Mesendoderm (in vitro differentiated cells): ENCODE results near the gene IFITM2.
"Not testable (repeated sequence)": the region's sequence is repeated elsewhere in the genome, so short reads cannot be mapped to it uniquely, and the experiment has no call there.

Experiments used
- DNase-seq: peaks from one replicate; pipeline ENCODE4 v3.0.0; 2013
- H2AK5ac ChIP-seq: 2 replicates; pipeline ENCODE4 v1.6.1; 2013; ENCODE audit warnings: low read length, inconsistent platforms
- H2BK120ac ChIP-seq: 2 replicates; pipeline ENCODE4 v1.6.1; 2013; ENCODE audit warnings: low read depth, mild to moderate bottlenecking, low read length, moderate library complexity, mixed read lengths
- H2BK15ac ChIP-seq: replicated peaks from 2 replicates; pipeline ENCODE4 v1.6.1; 2013; ENCODE audit warnings: low read depth, mild to moderate bottlenecking, moderate library complexity
- H2BK5ac ChIP-seq: 2 replicates; pipeline ENCODE4 v1.6.1; 2013; ENCODE audit warnings: low read length, inconsistent platforms
- H3K18ac ChIP-seq: 2 replicates; pipeline ENCODE4 v1.6.1; 2013; ENCODE audit warnings: mild to moderate bottlenecking, low read length, mixed read lengths
- H3K23ac ChIP-seq: one replicate; pipeline ENCODE4 v1.6.1; 2013; ENCODE audit warnings: low read length
- H3K27ac ChIP-seq: 2 replicates; pipeline ENCODE4 v1.5.1; 2013; ENCODE audit warnings: low read depth, mild to moderate bottlenecking, inconsistent platforms, low read length, moderate library complexity
- H3K27me3 ChIP-seq: 2 replicates; pipeline ENCODE4 v1.6.1; 2013; ENCODE audit warnings: low read length, control low read depth, mild to moderate bottlenecking, inconsistent platforms; ENCODE audit not compliant: insufficient read depth, poor library complexity
- H3K36me3 ChIP-seq: 2 replicates; pipeline ENCODE4 v1.6.1; 2013; ENCODE audit warnings: low read length, inconsistent platforms; ENCODE audit not compliant: control insufficient read depth, insufficient read depth
- H3K4ac ChIP-seq: one replicate; pipeline ENCODE4 v1.6.1; 2013; ENCODE audit warnings: low read depth, mild to moderate bottlenecking, low read length, moderate library complexity
- H3K4me1 ChIP-seq: 2 replicates; pipeline ENCODE4 v1.6.1; 2013; ENCODE audit warnings: low read depth, low read length, inconsistent platforms; ENCODE audit not compliant: control insufficient read depth
- H3K4me2 ChIP-seq: 2 replicates; pipeline ENCODE4 v1.6.1; 2013; ENCODE audit warnings: low read length
- H3K4me3 ChIP-seq: 2 replicates; pipeline ENCODE4 v1.5.1; 2013; ENCODE audit warnings: mild to moderate bottlenecking, low read length
- H3K56ac ChIP-seq: one replicate; pipeline ENCODE4 v1.6.1; 2013; ENCODE audit warnings: low read length
- H3K79me1 ChIP-seq: 2 replicates; pipeline ENCODE4 v1.6.1; 2013; ENCODE audit warnings: low read length, inconsistent platforms
- H3K79me2 ChIP-seq: 2 replicates; pipeline ENCODE4 v1.6.1; 2013; ENCODE audit warnings: mild to moderate bottlenecking, low read length; ENCODE audit not compliant: control insufficient read depth, insufficient read depth
- H3K9ac ChIP-seq: 2 replicates; pipeline ENCODE4 v1.6.1; 2013; ENCODE audit warnings: low read length, inconsistent platforms
- H4K5ac ChIP-seq: one replicate; pipeline ENCODE4 v1.6.1; 2013; ENCODE audit warnings: low read length
- H4K8ac ChIP-seq: one replicate; pipeline ENCODE4 v1.6.1; 2013; ENCODE audit warnings: low read depth, mild to moderate bottlenecking, control low read depth, low read length, moderate library complexity
- WGBS: extraction: QIAGEN DNeasy Blood & Tissue Kit; methylation state at CpG from one replicate; pipeline ENCODE4 v1.1.7; 2013; ENCODE audit warnings: low lambda C conversion rate, missing lambda C conversion rate; ENCODE audit not compliant: insufficient coverage; ENCODE audit errors: extremely low coverage; 5-methylcytosine and 5-hydroxymethylcytosine counted together

Gene IFITM2

GRCh38 chr11:326842-327580, 19.4 kb downstream of the IFITM2 start:
- DNase-seq: no peak
- Histone ChIP-seq H3K27ac (no peak overlapping the region), H3K4me2 (no peak overlapping the region)

GRCh38 chr11:327581-327923, 19.9 kb downstream of the IFITM2 start:
- no peak overlapping the region for H3K4ac ChIP-seq
- H3K23ac ChIP-seq: no peak overlapping the region
- no peak overlapping the region for H3K4me3 ChIP-seq
- no peak overlapping the region for H2AK5ac ChIP-seq
- H3K79me1 ChIP-seq: no peaks in the 10 kb centered on the region
- no peak overlapping the region for H2BK120ac ChIP-seq
- DNase-seq: no peak
- H3K56ac ChIP-seq: no peak overlapping the region
- H3K4me1 ChIP-seq: peaks cover 5% of the 10 kb centered on the region
- H2BK15ac ChIP-seq: no peak overlapping the region
- H3K18ac ChIP-seq: no peak overlapping the region
- WGBS: no CpG with 5 or more reads among the region's 3 CpGs
- H3K27me3 ChIP-seq: no peaks in the 10 kb centered on the region
- H4K8ac ChIP-seq: no peak overlapping the region
- no peak overlapping the region for H4K5ac ChIP-seq
- H3K4me2 ChIP-seq: no peak overlapping the region
- H2BK5ac ChIP-seq: no peak overlapping the region
- H3K79me2 ChIP-seq: no peaks in the 10 kb centered on the region
- H3K27ac ChIP-seq: no peak overlapping the region
- H3K9ac ChIP-seq: no peak overlapping the region
- no peaks in the 10 kb centered on the region for H3K36me3 ChIP-seq

More at GRCh38 chr11:326842-327580, 19.4 kb downstream of the IFITM2 start:
- Histone ChIP-seq H3K4me3 (no peak overlapping the region), H3K18ac (peak overlapping the region; percentile 65), H3K56ac (peak overlapping the region; percentile 76), H3K9ac (peak overlapping the region; percentile 6), H3K79me2 (no peaks in the 10 kb centered on the region), H3K79me1 (no peaks in the 10 kb centered on the region), H2BK5ac (peak overlapping the region; percentile 13), H3K4ac (peak overlapping the region; percentile 81), H3K27me3 (no peaks in the 10 kb centered on the region), H3K23ac (no peak overlapping the region), H2BK120ac (peak overlapping the region; percentile 2), H3K36me3 (no peaks in the 10 kb centered on the region), H4K8ac (no peak overlapping the region), H3K4me1 (peaks cover 5% of the 10 kb centered on the region), H2BK15ac (no peak overlapping the region), H4K5ac (no peak overlapping the region), H2AK5ac (no peak overlapping the region)
- WGBS: no CpG with 5 or more reads among the region's 19 CpGs

- no peak for DNase-seq
- Histone ChIP-seq H2BK5ac (no peak overlapping the region), H3K27ac (no peak overlapping the region), H3K18ac (no peak overlapping the region), H3K79me1 (no peaks in the 10 kb centered on the region), H2AK5ac (no peak overlapping the region), H3K9ac (no peak overlapping the region), H3K23ac (no peak overlapping the region), H4K5ac (no peak overlapping the region), H3K4me2 (no peak overlapping the region), H2BK120ac (no peak overlapping the region), H3K4ac (no peak overlapping the region), H3K27me3 (no peaks in the 10 kb centered on the region), H3K79me2 (no peaks in the 10 kb centered on the region), H2BK15ac (no peak overlapping the region), H4K8ac (no peak overlapping the region), H3K56ac (no peak overlapping the region), H3K36me3 (no peaks in the 10 kb centered on the region), H3K4me3 (no peak overlapping the region), H3K4me1 (peaks cover 5% of the 10 kb centered on the region)
- no CpG with 5 or more reads among the region's 13 CpGs for WGBS
Measured at GRCh38 chr11:328012-328411, 20.4 kb downstream of the IFITM2 start.

- H3K4me1 ChIP-seq, DNase-seq, H3K4me2 ChIP-seq, H2BK5ac ChIP-seq, H2BK15ac ChIP-seq, H2AK5ac ChIP-seq, H3K18ac ChIP-seq, H3K9ac ChIP-seq, H3K56ac ChIP-seq, H2BK120ac ChIP-seq, H3K4ac ChIP-seq, H3K36me3 ChIP-seq, H3K79me2 ChIP-seq, H3K27me3 ChIP-seq, H3K79me1 ChIP-seq, H3K27ac ChIP-seq, H4K5ac ChIP-seq, H3K4me3 ChIP-seq, H4K8ac ChIP-seq, H3K23ac ChIP-seq: not testable (repeated sequence)
- no CpG with 5 or more reads among the region's 15 CpGs for WGBS
Measured at GRCh38 chr11:328516-329100, 21.0 kb downstream of the IFITM2 start.

- DNase-seq: no peak
- no peak overlapping the region for H3K23ac ChIP-seq
Measured at GRCh38 chr11:329886-330253, 22.3 kb downstream of the IFITM2 start.

GRCh38 chr11:330307-330693, 22.7 kb downstream of the IFITM2 start:
- H3K4me1 ChIP-seq: peaks cover 8% of the 10 kb centered on the region
- no peak overlapping the region for H3K9ac ChIP-seq
- no peak overlapping the region for H4K5ac ChIP-seq
- peak overlapping the region; percentile 11 for H3K56ac ChIP-seq
- no peak overlapping the region for H3K18ac ChIP-seq
- no peaks in the 10 kb centered on the region for H3K27me3 ChIP-seq
- H2BK5ac ChIP-seq: no peak overlapping the region
- no peak overlapping the region for H4K8ac ChIP-seq
- no peak for DNase-seq
- H3K4me3 ChIP-seq: no peak overlapping the region
- H3K79me2 ChIP-seq: no peaks in the 10 kb centered on the region
- H2BK120ac ChIP-seq: no peak overlapping the region
- no peaks in the 10 kb centered on the region for H3K79me1 ChIP-seq
- no peak overlapping the region for H3K23ac ChIP-seq
- H3K4ac ChIP-seq: no peak overlapping the region
- H2BK15ac ChIP-seq: no peak overlapping the region
- H3K27ac ChIP-seq: no peak overlapping the region
- WGBS: no CpG with 5 or more reads among the region's 14 CpGs
- no peak overlapping the region for H3K4me2 ChIP-seq
- no peaks in the 10 kb centered on the region for H3K36me3 ChIP-seq
- H2AK5ac ChIP-seq: no peak overlapping the region

More at GRCh38 chr11:329886-330253, 22.3 kb downstream of the IFITM2 start:
- Histone ChIP-seq H3K4me3 (no peak overlapping the region), H3K79me2 (no peaks in the 10 kb centered on the region), H3K36me3 (no peaks in the 10 kb centered on the region), H4K5ac (no peak overlapping the region), H3K27me3 (no peaks in the 10 kb centered on the region), H3K4me2 (no peak overlapping the region), H2AK5ac (no peak overlapping the region), H2BK120ac (no peak overlapping the region), H3K79me1 (no peaks in the 10 kb centered on the region), H2BK5ac (no peak overlapping the region), H3K27ac (no peak overlapping the region), H3K4me1 (peaks cover 8% of the 10 kb centered on the region), H4K8ac (no peak overlapping the region), H3K4ac (no peak overlapping the region), H3K56ac (no peak overlapping the region), H2BK15ac (no peak overlapping the region), H3K18ac (no peak overlapping the region), H3K9ac (no peak overlapping the region)
- no CpG with 5 or more reads among the region's 2 CpGs for WGBS
